ENCODE measurements around the gene TXNDC5. TPM values are rescaled to one million over a fixed set of nuclear protein-coding genes. Genes with fewer than 3 reads are reported as not detected.

Gene TXNDC5
- total RNA-seq, 6 donors from 2014 or later: 52.4 to 177 (median 132) TPM

- Histone ChIP-seq H3K4me1 (no peaks in the 10 kb centered on the region), H3K27me3 (no peaks in the 10 kb centered on the region), H3K9me3 (no peaks in the 10 kb centered on the region), H3K36me3 (peaks cover 31 to 100% (median 92%) of the 10 kb centered on the region in 4 donors), H3K4me3 (no peak overlapping the region), H3K27ac (no peak overlapping the region)
- no peak for ATAC-seq (ENCODE audit: low FRiP score in 2 of 2)
- DNase-seq: no peak
- 97 to 100% methylated on average over 3 of the region's 3 CpGs for WGBS, 2 donors
- TF ChIP-seq, protein P1, sequence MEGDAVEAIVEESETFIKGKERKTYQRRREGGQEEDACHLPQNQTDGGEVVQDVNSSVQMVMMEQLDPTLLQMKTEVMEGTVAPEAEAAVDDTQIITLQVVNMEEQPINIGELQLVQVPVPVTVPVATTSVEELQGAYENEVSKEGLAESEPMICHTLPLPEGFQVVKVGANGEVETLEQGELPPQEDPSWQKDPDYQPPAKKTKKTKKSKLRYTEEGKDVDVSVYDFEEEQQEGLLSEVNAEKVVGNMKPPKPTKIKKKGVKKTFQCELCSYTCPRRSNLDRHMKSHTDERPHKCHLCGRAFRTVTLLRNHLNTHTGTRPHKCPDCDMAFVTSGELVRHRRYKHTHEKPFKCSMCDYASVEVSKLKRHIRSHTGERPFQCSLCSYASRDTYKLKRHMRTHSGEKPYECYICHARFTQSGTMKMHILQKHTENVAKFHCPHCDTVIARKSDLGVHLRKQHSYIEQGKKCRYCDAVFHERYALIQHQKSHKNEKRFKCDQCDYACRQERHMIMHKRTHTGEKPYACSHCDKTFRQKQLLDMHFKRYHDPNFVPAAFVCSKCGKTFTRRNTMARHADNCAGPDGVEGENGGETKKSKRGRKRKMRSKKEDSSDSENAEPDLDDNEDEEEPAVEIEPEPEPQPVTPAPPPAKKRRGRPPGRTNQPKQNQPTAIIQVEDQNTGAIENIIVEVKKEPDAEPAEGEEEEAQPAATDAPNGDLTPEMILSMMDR (IDR thresholded peaks at IDR 0.05): no peak
- TF ChIP-seq POLR2AphosphoS5 (IDR thresholded peaks at IDR 0.05): no peak
- no peak for TF ChIP-seq POLR2A (IDR thresholded peaks at IDR 0.05)
- TF ChIP-seq EP300 (IDR thresholded peaks at IDR 0.05): no peak
Observed at GRCh38 chr6:7886132-7886531, 24.5 kb downstream of the TXNDC5 start.

- Histone ChIP-seq H3K27ac (no peak overlapping the region), H3K4me3 (no peak overlapping the region), H3K27me3 (no peaks in the 10 kb centered on the region), H3K4me1 (no peaks in the 10 kb centered on the region), H3K36me3 (peaks cover 23 to 98% (median 73%) of the 10 kb centered on the region in 4 donors), H3K9me3 (no peaks in the 10 kb centered on the region)
- 90 to 95% methylated on average over 8 of the region's 8 CpGs for WGBS, 2 donors
- ATAC-seq (ENCODE audit: low FRiP score in 2 of 2): no peak
- TF ChIP-seq EP300 (IDR thresholded peaks at IDR 0.05) (no peak), POLR2AphosphoS5 (IDR thresholded peaks at IDR 0.05) (no peak), POLR2A (IDR thresholded peaks at IDR 0.05) (no peak)
- TF ChIP-seq, protein P1 (IDR thresholded peaks at IDR 0.05): no peak
- no peak for DNase-seq
Observed at GRCh38 chr6:7883381-7883780, 27.2 kb downstream of the TXNDC5 start.

DNA sequence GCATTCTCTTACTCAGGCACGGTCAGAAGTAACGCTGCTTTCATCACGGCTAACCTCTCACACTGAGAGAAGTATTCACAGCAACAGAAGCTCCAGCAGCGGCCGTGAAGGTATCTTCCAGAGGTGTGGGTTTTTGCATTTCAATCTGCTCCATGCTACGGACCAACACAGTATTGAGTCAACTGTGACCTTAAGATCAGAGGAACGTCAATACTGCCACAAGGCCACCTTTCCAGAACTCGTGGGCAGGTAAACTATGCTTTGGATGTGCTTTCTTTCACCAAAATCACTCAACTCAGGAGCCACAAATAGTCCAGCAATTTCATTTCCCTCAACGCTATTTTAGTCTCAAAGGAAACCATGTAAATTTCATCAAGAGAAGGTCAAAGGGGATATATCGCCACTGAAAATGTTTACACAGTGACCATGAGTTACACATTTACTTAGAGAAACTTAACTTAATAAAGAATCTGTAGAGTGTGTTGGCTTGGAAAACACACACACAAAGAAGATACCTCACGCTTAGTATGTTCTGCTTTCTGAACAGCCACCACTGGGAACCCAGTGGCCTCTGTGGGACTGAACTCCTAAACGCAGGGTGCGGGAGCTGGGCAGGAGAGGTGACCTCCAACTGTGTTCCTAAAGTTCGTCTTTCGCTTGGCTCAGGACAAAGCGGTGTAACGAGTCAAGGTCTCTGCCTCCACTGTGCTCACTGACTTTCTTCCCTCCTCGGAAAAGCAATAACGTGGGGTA is 27.9 kb downstream of the TXNDC5 start:
- Histone ChIP-seq H3K27me3 (no peaks in the 10 kb centered on the region), H3K9me3 (no peaks in the 10 kb centered on the region), H3K27ac (no peak overlapping the region), H3K4me3 (no peak overlapping the region), H3K4me1 (no peaks in the 10 kb centered on the region), H3K36me3 (peaks cover 19 to 92% (median 66%) of the 10 kb centered on the region in 4 donors)
- 88 to 91% methylated on average over 19 of the region's 19 CpGs for WGBS, 2 donors
- TF ChIP-seq POLR2A (IDR thresholded peaks at IDR 0.05) (no peak), EP300 (IDR thresholded peaks at IDR 0.05) (no peak), POLR2AphosphoS5 (IDR thresholded peaks at IDR 0.05) (no peak)
- TF ChIP-seq, protein P1 (IDR thresholded peaks at IDR 0.05): no peak
- ATAC-seq (ENCODE audit: low FRiP score in 2 of 2): no peak
- DNase-seq: no peak

- H3K27me3 ChIP-seq: no peaks in the 10 kb centered on the region
- ATAC-seq (ENCODE audit: low FRiP score in 2 of 2) (no peak), DNase-seq (no peak)
- 85% methylated on average over 7 to 8 of the region's 8 CpGs for WGBS, 2 donors
- H3K4me3 ChIP-seq: no peak overlapping the region
- H3K9me3 ChIP-seq: no peaks in the 10 kb centered on the region
- TF ChIP-seq POLR2A (IDR thresholded peaks at IDR 0.05): no peak
- TF ChIP-seq, protein P1 (IDR thresholded peaks at IDR 0.05): no peak
- TF ChIP-seq EP300 (IDR thresholded peaks at IDR 0.05): no peak
- no peak for TF ChIP-seq POLR2AphosphoS5 (IDR thresholded peaks at IDR 0.05)
- no peaks in the 10 kb centered on the region for H3K4me1 ChIP-seq
- H3K36me3 ChIP-seq: peaks cover 19 to 85% (median 59%) of the 10 kb centered on the region in 4 donors
- H3K27ac ChIP-seq: no peak overlapping the region
Observed at GRCh38 chr6:7881765-7882500, 28.7 kb downstream of the TXNDC5 start.

Data from upper lobe of left lung (tissue), 6 donors.